Activated gamma-delta T cell treated with anti-CD3 and anti-CD28 coated beads, Interleukin-2, amount 50 U/mL, for 16 hours (primary cell): ENCODE results near the gene IL6.
"Not testable (repeated sequence)": the region's sequence is repeated elsewhere in the genome, so short reads cannot be mapped to it uniquely, and the experiment has no call there.

Experiments
- DNase-seq: peaks from one replicate; pipeline ENCODE4 v3.0.0-alpha.2; 2020; ENCODE audit warnings: low read depth

The IL6 gene

DNA sequence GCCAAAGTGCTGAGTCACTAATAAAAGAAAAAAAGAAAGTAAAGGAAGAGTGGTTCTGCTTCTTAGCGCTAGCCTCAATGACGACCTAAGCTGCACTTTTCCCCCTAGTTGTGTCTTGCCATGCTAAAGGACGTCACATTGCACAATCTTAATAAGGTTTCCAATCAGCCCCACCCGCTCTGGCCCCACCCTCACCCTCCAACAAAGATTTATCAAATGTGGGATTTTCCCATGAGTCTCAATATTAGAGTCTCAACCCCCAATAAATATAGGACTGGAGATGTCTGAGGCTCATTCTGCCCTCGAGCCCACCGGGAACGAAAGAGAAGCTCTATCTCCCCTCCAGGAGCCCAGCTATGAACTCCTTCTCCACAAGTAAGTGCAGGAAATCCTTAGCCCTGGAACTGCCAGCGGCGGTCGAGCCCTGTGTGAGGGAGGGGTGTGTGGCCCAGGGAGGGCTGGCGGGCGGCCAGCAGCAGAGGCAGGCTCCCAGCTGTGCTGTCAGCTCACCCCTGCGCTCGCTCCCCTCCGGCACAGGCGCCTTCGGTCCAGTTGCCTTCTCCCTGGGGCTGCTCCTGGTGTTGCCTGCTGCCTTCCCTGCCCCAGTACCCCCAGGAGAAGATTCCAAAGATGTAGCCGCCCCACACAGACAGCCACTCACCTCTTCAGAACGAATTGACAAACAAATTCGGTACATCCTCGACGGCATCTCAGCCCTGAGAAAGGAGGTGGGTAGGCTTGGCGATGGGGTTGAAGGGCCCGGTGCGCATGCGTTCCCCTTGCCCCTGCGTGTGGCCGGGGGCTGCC lies at the start of gene IL6:
IL6 (plus strand) TSS at position 294 of the 807 bp plus-strand sequence; CDS start at position 357, 63 bp downstream.
- no peak for DNase-seq

DNA sequence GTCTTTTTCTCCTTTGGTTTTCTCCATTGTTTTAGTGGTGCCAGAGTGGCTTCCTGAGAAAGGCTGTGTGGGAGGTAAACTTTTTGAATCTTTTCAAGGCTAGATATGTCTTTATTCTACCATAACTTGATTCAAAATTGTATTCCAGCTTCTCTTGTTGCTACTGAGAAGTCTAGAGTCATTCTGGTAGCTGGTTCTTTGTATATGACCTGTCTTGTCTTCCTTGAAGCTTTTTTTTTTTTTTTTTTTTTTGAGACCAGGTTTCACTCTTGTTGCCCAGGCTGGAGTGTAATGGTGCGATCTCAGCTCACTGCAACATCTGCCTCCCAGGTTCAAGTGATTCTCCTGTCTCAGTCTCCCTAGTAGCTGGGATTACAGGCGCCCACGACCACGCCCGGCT lies 49.7 kb upstream of the IL6 start:
- DNase-seq: not testable (repeated sequence)

DNA sequence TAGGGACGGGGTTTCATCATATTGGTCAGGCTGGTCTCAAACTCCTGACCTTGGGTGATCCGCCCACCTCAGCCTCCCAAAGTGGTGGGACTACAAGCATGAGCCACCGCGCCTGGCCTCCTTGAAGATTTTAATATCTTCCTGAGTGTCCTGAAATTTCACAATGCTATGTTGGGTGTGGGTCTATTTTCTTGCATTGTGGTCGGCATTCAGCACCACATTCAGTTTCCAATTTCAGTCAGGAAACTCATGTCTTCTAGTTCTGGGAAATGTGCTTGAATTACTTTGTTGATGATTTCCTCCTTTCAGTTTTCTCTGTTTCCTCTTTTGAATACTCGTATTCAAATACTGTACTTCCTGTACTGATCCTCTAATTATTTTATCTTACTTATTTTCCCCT lies 49.3 kb upstream of the IL6 start:
- DNase-seq: no peak

DNA sequence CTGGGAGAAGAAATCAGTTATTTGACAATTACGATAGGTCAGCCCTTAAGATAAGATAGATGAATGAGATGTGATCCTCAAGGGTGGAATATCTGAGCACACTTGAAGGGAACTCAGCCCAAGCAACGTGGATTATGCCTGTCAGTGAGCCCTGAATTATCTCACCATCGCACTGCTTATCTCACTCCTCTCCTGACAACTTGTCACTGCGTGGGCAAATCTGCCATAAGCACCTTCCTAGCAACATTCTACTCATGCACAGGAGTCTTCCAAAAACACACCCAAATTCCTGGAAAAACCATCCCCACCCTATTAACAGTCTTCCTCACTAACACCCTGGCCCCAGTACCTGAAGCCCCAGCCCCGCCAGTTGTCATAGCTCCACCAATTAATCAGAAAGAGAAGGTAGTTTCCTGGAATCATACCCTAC lies 46.5 kb upstream of the IL6 start:
- DNase-seq: no peak

DNA sequence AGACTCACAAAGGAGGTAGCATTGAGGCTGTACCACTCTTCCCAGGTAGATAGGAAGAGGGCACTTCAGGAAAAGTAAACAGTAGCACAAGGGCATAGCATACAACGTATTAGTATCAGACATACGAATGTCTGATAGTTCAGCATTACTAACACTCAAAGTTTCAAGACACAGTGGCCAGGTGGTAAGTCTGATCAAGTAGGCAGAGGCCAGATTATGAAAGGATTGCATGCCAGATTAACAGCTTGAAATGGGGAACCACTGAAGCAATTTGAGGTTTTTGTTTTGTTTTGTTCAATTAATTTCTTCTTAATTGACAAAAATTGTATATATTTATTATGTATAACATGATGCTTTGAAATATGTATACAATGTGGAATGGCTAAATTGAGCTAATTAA lies 45.7 kb upstream of the IL6 start:
- no peak for DNase-seq

DNA sequence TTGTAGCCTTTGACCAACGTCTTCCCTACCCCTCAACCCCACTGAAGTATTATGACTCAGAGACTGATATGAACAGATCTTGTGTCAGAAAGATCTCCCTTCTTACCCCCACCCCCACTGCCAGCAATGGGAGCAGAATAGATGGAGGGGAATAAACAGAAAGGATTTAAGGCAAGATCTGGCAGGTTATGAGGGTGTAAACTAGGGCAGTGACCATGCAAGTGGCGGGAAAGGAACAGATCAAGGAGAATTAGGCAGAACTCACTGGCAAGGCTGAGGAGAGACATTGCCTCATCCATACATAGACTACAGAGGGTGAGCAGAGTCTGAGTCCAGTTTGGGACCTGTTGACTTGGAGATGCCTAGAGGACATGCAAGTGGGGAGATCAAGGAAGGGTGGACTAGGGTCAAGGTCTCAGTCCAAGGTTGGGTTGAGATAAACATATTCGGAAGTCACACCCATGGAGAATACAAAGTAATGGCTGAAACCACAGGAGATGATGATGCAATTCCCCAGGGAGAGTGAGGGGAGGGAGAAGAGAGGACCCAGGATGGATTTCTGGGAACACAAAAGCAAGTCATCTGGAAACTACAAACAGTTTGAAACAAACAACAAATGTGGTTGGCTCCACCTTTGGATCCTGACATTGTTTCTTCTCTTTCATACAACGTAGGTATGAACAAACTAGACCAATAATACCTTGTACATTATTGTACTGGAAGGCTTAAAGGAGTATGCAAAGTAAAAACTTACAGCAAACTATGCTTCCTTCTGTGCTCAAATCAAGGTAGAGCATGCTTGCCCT lies 44.9 kb upstream of the IL6 start:
- DNase-seq: no peak

DNA sequence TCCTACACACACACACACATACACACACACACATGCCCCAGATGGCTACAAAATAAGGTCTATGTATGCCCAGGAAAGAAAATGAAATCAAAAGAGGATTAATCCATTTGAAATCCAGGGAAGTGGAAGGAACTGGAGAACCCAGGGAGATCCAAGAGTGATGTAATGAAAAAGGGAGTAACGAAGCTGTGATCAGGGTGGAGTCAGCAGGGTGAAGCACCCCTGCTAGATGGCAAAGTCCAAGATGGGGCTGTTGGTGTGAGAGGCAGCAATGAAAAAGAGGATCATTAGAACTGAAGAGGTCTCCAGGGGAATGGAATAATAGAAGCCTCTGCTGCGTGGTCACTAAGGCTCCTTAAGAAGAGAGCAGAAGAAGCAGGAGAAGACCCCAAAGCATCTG lies 43.6 kb upstream of the IL6 start:
- DNase-seq: no peak

DNA sequence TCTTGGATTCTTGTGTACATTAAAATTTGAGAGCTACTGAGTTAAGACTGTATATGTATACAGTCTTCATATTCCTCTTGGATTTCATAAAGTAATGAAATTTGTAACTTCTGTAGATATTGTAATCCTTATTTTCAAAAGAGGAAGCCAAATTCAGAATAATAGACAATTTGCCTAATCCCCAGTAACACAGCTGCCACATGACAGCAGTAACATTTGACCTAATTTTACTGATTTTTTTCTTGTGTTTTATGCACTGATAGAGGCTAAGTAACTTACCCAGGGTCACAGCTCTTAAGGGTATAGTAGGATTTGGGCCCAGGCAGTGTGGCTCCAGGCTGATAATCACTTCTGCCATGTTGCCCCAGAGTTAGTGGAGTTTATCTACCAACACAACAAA lies 40.4 kb upstream of the IL6 start:
- no peak for DNase-seq

DNA sequence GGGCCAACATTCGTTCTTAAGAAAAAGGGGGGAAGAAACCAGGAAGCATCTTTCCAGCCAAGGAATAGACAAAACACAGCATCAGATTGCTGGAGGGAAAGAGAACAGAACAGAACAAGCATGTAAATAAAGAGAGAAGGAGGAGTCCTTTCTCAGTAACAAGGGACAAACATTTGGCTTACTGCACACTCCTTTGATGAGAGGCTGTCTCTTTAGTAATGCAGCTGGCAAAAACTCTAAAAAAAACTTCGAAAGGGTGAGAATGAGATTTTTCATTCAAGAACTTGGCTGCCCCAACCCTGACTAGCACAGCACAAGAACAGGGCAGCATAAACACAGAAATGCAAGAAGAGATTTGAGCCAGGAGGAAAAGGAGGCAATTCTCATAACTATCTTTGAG lies 38.9 kb upstream of the IL6 start:
- no peak for DNase-seq

DNA sequence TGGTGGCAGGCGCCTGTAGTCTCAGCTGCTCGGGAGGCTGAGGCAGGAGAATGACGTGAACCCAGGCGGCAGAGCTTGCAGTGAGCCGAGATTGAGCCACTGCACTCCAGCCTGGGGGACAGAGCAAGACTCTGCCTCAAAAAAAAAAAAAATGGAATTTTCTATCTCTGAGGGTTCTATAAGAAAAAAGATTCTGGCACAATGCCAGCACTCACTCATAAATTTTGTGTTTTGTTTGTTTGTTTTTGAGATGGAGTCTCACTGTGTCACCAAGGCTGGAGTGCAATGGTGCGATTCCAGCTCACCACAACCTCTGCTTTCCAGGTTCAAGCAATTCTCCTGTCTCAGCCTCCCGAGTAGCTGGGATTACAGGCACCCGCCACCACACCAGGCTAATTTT lies 38.1 kb upstream of the IL6 start:
- DNase-seq: not testable (repeated sequence)

DNA sequence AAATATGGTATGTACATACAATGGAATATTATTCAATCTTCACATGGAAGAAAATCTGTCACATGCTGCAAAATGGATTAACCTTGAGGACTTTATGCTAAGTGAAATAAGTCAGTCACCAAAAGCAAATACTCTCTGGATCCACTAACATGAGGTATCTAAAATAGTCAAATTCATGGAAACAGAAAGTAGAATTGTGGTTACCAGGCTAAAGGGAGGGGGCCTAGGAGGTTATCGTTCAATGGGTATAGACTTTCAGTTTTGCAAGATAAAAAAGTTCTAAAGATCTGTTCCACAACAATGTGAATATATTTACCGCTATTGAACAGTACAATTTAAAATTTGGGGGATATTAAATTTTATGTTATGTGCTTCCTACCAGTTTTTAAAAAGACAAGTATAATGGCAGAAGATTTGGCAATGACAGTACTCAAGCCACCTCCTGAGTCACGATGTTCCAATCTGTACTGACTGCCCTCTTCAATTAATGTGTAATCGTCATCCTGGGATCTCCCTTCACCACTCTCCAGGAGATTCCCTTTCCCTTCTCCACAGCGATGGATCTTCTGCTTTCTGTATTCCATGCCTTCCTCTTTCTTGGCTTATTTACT lies 32.3 kb upstream of the IL6 start:
- no peak for DNase-seq

DNA sequence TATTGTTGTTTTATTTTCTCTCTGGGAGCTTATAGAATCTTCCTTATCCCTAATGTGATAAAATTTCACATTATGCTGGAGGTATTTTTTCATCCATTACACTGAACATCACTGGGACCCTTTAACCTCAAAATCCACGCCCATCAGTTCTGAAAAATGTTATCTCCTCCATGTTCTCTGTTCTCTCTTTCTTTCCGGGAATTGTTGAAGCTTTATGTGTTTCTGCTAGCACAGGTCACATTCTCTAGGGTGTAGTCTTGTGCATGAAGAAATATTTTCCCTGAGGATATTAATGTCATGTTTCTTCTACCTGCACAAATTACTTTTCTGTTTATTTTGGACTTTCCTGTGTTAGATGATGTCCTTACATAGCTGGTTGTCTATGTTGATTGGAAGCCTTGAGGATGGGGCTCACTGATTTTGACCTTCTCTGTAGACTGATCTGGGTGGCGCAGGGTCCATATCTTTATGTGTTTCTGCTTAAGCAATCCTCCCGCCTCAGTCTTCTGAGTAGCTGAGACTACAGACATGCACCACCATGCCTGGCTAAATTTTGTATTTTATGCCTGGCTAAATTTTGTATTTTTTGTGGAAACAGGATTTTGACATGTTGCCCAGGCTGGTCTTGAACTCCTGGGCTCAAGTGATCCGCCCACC lies 31.4 kb upstream of the IL6 start:
- no peak for DNase-seq

DNA sequence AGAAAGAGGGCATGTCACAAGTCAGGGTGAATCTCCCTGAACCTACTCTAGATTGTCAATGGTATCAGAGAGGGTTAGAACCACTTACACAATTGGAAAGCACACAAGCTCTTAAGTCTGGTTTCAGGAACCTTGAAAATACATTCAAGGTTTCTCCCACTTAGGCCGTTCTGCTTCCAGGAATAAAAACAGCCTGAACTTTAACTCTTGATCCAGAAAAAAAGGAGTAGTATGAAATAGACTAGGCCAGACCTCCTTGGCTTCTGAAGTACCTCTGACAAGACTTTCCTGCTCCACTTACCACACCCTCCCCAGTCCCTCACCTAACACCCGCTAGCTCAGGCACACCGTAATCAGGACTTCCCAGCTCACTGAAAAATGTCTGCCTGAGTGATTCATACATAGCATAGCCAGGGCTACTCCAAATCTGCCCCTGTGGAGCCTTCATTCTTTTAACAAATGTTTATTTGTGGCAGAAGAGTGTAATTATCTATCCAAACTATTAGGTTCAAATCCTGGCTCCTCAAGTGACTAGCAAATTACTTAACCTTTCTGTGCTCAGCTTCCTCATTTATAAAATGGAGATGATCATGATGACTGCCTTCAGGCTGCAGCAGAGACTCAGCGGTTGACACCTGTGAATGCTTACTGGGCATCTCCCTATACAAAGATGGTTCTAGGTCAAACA lies 30.3 kb upstream of the IL6 start:
- DNase-seq: no peak

DNA sequence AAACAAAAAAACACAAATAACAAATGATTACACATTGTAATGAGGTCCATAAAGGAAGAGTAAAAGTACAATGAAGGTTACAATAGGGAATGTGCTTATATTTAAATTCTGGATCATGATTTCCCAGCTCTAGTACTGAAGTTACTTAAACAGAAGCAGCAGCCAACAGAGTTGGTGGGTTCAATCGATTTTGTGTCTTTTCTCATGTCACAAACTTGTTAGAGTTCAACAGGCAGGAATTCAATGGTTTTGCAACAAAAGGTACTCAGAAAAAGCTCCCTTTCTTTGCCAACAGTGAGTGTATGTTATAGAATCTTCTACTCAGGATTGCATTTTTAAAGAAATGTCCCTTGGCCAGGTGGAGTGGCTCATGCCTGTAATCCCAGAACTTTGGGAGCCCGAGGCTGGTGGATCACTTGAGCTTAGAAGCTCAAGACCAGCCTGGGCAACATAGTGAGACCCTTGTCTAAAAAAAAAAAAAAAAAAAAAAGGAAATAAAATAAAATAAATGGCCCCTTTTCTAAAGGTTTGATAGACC lies 29.6 kb upstream of the IL6 start:
- DNase-seq: no peak

DNA sequence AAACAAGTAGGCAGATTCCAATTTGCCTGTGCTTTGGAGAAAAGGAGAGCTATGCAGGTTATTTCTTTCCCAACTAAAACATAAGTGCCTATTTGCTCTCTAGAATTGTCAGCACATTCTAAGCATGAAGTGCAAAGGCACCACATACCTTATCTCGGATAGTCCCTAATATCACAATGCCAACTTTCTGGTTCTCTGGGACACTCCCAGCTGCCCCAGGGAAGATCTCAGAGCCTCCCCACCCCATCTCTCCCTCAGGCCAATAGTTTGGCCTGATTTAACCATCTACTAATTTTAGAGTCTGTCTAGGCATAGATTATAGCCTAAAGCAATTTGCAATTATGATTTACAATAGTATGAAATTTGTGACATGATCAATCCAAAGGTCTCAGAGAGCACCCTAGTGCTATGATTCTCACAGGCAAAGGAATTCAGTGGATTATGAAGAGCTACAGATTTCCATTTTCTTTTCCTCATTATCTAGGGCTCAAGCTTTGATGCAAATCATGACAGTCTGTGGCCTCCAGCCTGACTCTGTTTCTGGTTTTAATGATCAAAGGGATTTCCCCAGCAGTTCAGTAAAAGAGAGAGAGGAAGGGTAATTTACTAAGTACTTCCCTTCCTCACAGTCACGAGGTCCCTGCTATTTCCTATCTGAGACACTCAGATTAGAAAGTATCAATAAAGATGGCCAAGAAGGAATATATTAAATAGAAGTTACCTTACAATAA lies 29.0 kb upstream of the IL6 start:
- no peak for DNase-seq

DNA sequence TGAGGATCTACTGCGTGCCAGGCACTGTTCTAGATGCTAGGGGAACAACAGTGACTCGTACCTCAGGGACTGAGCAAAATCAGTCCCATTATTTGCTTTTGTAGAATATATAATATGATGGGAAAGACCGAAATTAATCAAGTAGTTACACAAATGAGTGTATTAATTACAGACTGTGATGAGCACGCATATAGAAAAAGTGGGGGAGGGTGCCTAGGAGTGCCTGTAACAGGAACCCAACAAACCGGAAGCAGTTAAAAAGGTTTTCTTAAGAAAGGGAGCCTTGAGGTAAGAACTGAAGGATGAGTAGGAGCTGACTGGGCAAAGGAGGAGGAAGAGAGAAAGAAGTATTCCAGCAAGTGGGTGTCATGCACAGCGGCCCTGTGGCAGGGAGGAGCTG lies 28.2 kb upstream of the IL6 start:
- DNase-seq: no peak

DNA sequence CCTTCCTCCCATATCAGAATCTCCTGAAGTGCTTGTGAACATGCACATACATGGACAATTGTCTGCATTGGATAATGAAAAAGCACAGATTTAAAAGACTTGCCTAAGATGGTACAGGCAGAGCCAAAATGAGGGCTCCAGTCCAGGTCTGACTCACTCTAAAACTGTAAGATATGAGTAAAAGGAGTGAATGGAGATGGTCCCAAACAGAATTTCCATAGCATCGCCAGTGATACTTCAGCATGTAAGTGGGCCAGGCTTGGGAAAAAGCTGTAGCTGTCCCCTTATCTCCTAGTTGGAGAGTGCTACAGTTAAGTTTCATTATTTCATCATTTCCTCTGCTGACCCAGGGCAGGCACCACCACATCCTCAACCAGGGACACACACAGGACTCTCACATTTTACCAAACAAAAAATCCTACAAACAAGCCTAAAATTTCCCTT lies 26.4 kb upstream of the IL6 start:
- no peak for DNase-seq

DNA sequence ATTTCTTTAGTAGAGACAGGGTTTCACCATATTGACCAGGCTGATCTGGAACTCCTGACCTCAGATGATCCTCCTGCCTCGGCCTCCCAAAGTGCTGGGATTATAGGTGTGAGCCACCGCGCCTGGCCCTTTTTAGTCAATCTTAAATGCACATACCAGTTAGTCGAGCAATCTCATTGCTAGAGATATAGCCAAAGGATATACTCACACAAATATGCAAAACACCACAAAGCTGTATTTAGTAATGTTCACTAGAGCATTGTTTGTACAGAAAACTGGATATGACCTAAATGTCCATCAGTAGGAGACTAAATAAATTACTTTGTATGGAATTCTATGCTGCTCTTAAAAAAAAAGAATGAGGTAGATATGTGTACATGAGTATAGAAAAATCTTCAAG lies 24.5 kb upstream of the IL6 start:
- no peak for DNase-seq

DNA sequence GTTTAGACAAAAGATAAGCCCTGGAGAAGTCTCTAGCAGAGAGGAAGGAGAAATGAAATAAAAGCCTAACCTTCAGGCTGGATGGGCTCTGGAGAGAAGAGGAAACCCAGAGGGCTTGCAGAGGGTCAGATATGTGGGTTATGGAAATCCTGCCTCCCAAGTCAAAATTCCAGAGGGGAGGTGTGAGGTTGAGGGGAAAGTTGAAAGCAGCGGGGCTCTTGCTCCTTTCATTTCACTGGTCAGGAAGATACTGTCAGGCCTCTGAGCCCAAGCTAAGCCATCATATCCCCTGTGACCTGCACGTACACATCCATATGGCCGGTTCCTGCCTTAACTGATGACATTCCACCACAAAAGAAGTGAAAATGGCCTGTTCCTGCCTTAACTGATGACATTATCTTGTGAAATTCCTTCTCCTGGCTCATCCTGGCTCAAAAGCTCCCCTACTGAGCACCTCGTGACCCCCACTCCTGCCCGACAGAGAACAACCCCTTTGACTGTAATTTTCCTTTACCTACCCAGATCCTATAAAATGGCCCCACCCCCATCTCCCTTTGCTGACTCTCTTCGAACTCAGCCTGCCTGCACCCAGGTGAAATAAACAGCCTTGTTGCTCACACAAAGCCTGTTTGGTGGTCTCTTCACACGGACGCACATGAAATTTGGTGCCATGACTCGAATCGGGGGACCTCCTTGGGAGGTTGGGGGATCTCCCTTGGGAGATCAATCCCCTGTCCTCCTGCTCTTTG lies 23.7 kb upstream of the IL6 start:
- not testable (repeated sequence) for DNase-seq

DNA sequence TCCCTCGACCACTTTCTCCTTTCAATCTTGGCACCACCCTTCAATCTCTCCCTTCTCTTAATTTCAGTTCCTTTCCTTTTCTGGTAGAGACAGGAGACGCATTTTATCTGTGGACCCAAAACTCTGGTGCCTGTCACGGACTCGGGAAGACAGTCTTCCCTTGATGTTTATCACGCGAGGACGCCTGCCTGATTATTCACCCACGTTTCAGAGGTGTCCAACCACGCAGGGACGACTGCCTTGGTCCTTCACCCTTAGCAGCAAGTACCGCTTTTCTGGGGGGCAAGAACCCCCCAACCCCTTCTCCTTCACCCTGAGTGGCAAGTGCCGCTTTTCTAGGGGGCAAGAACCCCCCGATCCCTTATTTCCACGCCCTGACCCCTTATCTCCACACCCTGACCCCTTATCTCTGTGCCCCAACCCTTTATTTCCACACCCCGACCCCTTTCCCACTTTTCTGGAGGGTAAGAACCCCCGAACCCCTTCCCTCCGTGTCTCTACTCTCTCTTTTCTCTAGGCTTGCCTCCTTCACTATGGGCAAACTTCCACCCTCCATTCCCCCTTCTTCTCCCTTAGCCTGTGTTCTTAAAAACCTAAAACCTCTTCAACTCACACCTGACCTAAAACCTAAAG lies 22.9 kb upstream of the IL6 start:
- DNase-seq: not testable (repeated sequence)
